NT2/D1 (cell line): ENCODE results near the gene S1PR1.

Experiments
- DNase-seq: peaks from one replicate; pipeline ENCODE4 v3.0.0-alpha.2; 2011; ENCODE audit warnings: low read depth, low spot score
- H3K27me3 ChIP-seq: 2 replicates; pipeline ENCODE4 v1.6.0; 2011; ENCODE audit warnings: mild to moderate bottlenecking; ENCODE audit not compliant: insufficient read length, insufficient read depth
- H3K36me3 ChIP-seq: 2 replicates; pipeline ENCODE4 v1.6.1; 2011; ENCODE audit warnings: mild to moderate bottlenecking, low read length, mixed read lengths; ENCODE audit not compliant: insufficient read depth, insufficient read length
- H3K4me1 ChIP-seq: 2 replicates; pipeline ENCODE4 v1.5.1; 2011; ENCODE audit not compliant: insufficient read depth, insufficient read length
- H3K4me3 ChIP-seq: 2 replicates; pipeline ENCODE4 v1.5.1; 2011; ENCODE audit warnings: low read depth; ENCODE audit not compliant: insufficient read length
- H3K9ac ChIP-seq: 2 replicates; pipeline ENCODE4 v1.6.0; 2011; ENCODE audit warnings: low read depth; ENCODE audit not compliant: insufficient read length
- H3K9me3 ChIP-seq: 2 replicates; pipeline ENCODE4 v1.5.1; 2011; ENCODE audit warnings: mild to moderate bottlenecking, low read length; ENCODE audit not compliant: insufficient read depth
- SUZ12 ChIP-seq: IDR thresholded peaks from 2 replicates; pipeline ENCODE4 v1.6.1; 2011; ENCODE audit not compliant: insufficient read length, insufficient read depth; ENCODE audit errors: extremely low read depth
- YY1 ChIP-seq: IDR thresholded peaks from 2 replicates; pipeline ENCODE4 v1.6.1; 2011; ENCODE audit not compliant: insufficient read length, insufficient read depth
- ZNF274 ChIP-seq: IDR thresholded peaks from 2 replicates; pipeline ENCODE4 v1.6.1; 2011; ENCODE audit warnings: mild to moderate bottlenecking, low read depth, low read length

Gene S1PR1

GRCh38 chr1:101276818-101277217 is 40.0 kb downstream of the S1PR1 start:
- TF ChIP-seq YY1: no peak
- Histone ChIP-seq H3K9ac (no peak overlapping the region), H3K4me3 (no peak overlapping the region), H3K4me1 (no peaks in the 10 kb centered on the region), H3K9me3 (no peaks in the 10 kb centered on the region), H3K27me3 (no peaks in the 10 kb centered on the region), H3K36me3 (no peaks in the 10 kb centered on the region)
- DNase-seq: no peak

GRCh38 chr1:101278238-101278637 is 41.4 kb downstream of the S1PR1 start:
- H3K4me1 ChIP-seq: no peaks in the 10 kb centered on the region
- TF ChIP-seq ZNF274 (no peak), YY1 (no peak), SUZ12 (no peak)
- DNase-seq: no peak
- no peaks in the 10 kb centered on the region for H3K27me3 ChIP-seq
- no peaks in the 10 kb centered on the region for H3K36me3 ChIP-seq
- H3K9ac ChIP-seq: no peak overlapping the region
- H3K9me3 ChIP-seq: no peaks in the 10 kb centered on the region
- H3K4me3 ChIP-seq: no peak overlapping the region

- no peaks in the 10 kb centered on the region for H3K27me3 ChIP-seq
- no peaks in the 10 kb centered on the region for H3K4me1 ChIP-seq
- TF ChIP-seq SUZ12: no peak
- TF ChIP-seq YY1: no peak
- no peak for TF ChIP-seq ZNF274
- no peak for DNase-seq
- no peaks in the 10 kb centered on the region for H3K9me3 ChIP-seq
- no peaks in the 10 kb centered on the region for H3K36me3 ChIP-seq
- no peak overlapping the region for H3K4me3 ChIP-seq
- H3K9ac ChIP-seq: no peak overlapping the region
Observed at GRCh38 chr1:101278845-101279244, 42.0 kb downstream of the S1PR1 start.

- Histone ChIP-seq H3K27me3 (no peaks in the 10 kb centered on the region), H3K4me1 (no peaks in the 10 kb centered on the region), H3K9ac (no peak overlapping the region), H3K36me3 (no peaks in the 10 kb centered on the region), H3K9me3 (no peaks in the 10 kb centered on the region), H3K4me3 (no peak overlapping the region)
- DNase-seq: no peak
- TF ChIP-seq SUZ12 (no peak), YY1 (no peak), ZNF274 (no peak)
Observed at GRCh38 chr1:101280049-101280592, 43.3 kb downstream of the S1PR1 start.

- H3K9ac ChIP-seq: no peak overlapping the region
- H3K9me3 ChIP-seq: no peaks in the 10 kb centered on the region
- H3K4me1 ChIP-seq: no peaks in the 10 kb centered on the region
- DNase-seq: no peak
- TF ChIP-seq SUZ12: no peak
- no peak for TF ChIP-seq ZNF274
- TF ChIP-seq YY1: no peak
- H3K36me3 ChIP-seq: no peaks in the 10 kb centered on the region
- H3K4me3 ChIP-seq: no peak overlapping the region
- no peaks in the 10 kb centered on the region for H3K27me3 ChIP-seq
Observed at GRCh38 chr1:101280942-101281654, 44.3 kb downstream of the S1PR1 start.

- DNase-seq: no peak
- H3K4me3 ChIP-seq: no peak overlapping the region
Observed at GRCh38 chr1:101281751-101282150, 44.9 kb downstream of the S1PR1 start.

GRCh38 chr1:101282314-101283038 is 45.7 kb downstream of the S1PR1 start:
- Histone ChIP-seq H3K27me3 (no peaks in the 10 kb centered on the region), H3K4me3 (no peak overlapping the region), H3K36me3 (no peaks in the 10 kb centered on the region), H3K9ac (no peak overlapping the region), H3K9me3 (no peaks in the 10 kb centered on the region), H3K4me1 (no peaks in the 10 kb centered on the region)
- no peak for DNase-seq
- TF ChIP-seq ZNF274 (no peak), YY1 (no peak), SUZ12 (no peak)

More at GRCh38 chr1:101281751-101282150, 44.9 kb downstream of the S1PR1 start:
- no peaks in the 10 kb centered on the region for H3K9me3 ChIP-seq
- no peaks in the 10 kb centered on the region for H3K36me3 ChIP-seq
- TF ChIP-seq SUZ12: no peak
- TF ChIP-seq YY1: no peak
- no peak for TF ChIP-seq ZNF274
- H3K4me1 ChIP-seq: no peaks in the 10 kb centered on the region
- no peaks in the 10 kb centered on the region for H3K27me3 ChIP-seq
- H3K9ac ChIP-seq: no peak overlapping the region
